NK-92 (cell line): ENCODE measurements around the gene ITGB1BP1.

Source experiments
- DNase-seq: peaks from one replicate; lab custom pipeline; 2025; ENCODE audit not compliant: unreplicated experiment; lab: John Stamatoyannopoulos, UW

The ITGB1BP1 gene

GRCh38 chr2:9428965-9429577 lies 5.7 kb upstream of the ITGB1BP1 start:
- no peak for DNase-seq

DNA sequence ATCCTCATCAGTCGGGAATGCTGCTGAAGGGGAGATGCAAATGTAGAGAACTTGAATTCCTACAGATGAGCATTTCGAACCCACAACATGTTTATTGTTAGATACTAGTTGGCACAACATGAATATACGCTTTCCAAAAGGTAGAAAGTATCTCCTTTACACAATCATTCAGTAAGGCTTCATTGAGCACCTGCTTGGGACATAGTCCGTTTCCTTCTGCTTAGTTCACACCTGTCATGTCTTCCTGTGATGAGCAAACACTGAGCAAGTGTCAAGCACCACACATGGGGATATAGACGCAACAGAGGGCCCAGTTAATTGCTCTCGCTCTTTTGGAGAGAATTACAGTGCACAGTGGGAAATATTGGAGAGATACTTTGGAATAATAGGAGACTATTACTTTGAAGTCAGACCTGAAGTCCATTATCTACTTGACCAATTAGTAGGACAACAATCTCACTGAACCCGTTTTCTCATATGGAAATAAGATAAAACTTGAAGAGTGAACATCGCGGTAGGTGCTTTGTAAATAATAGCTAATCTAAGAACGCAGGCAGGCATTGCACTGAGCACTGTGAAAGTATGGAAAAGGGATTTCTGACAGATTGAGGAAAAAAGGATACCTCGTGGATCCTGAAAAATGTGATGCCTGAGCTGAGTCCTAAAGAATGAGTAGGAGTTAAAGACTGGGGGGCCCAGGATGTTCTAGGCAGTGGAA lies 1.3 kb upstream of the ITGB1BP1 start:
- DNase-seq, result no peak

GRCh38 chr2:9423922-9424272 lies 569 bp upstream of the ITGB1BP1 start:
- no peak for DNase-seq

- no peak for DNase-seq
These were observed 818 bp downstream of the ITGB1BP1 start for GRCh38 chr2:9422321-9423099.

GRCh38 chr2:9420495-9420894 lies 2.8 kb downstream of the ITGB1BP1 start:
- DNase-seq, result no peak

DNA sequence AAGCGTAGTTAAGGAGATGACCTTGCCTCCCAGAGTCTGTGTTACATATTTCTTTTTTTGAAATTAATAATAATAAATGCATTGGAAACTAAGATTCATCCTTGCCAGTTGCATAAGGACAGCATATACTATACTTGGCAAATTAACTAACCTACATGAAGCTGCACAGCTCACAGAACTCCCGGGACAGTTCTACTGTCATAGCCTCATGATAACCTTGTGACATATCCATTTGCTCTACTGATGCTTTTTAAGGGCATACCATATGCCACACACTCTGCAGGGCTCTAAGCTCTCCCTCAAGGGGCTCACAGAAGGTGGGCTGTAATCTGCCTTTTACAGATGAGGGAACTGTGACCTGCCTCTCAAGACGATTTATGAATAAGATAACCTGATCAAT lies 3.8 kb downstream of the ITGB1BP1 start:
- no peak for DNase-seq

GRCh38 chr2:9418746-9419145 lies 4.6 kb downstream of the ITGB1BP1 start:
- no peak for DNase-seq

DNA sequence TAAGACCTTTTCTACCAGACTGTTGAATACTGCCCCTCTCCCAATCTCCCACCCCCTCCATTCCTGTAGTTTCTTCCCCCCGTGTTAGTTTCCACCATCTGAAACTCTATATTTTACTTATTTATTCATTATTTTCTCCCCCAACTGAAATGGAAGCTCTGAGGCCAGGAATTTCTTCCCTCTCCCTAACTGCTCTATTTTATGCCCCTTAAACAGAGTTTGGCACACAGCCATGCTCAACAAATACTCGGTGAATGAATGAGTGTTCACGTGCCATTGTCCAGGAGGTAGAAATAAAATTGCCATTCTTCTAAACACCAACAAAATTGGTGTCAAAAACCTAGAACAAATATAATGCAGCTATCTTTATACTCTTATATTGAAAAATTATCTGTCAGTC lies 5.6 kb downstream of the ITGB1BP1 start:
- DNase-seq, result no peak

DNA sequence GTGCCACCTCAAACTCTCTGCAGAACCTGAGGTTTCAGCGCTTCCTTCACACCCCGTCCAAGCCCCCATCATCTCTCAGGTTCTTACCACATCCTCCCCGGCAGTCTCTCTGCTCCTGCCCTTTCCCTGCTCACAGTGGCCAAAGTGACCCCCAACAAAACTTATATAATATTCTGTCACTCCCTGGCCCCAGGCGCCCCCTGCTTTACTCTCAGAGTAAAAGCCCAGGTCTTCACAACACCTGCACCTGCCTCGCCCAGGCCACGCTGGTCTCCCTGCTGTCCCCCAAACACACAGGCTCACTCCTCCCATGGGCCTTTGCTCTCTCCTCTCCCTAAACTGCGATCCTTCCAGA lies 6.4 kb downstream of the ITGB1BP1 start:
- no peak for DNase-seq

DNA sequence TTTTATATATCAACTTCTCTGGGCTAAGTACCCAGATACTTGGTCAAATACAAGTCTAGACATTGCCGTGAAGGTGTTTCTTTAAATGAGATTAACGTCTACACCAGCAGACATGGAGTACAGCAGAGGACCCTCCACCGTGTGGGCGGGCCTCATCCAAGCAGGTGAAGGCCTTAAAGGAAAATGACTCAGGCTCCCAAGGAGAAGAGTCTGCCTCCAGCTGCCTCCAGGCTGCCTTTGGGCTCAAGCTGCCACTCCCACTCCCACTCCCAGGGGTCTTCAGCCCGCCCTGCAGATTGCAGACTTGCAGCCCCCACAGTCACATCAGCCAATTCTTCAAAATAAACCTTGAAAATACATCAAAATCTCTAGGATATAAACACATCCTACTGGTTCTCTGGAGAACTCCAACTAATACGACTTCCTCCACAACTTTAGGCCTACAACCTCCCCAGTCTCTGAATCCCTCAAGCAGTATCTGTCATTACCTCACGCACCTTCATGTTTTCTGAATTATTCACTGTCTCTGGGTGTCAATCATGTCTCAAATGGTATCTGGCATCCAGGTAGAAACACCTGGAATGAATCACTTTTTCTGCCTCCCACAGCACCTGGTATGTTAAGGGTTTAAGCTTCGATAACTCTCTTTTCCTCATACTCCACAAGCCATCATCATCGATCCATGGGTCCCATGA lies 6.9 kb downstream of the ITGB1BP1 start:
- DNase-seq, result no peak

DNA sequence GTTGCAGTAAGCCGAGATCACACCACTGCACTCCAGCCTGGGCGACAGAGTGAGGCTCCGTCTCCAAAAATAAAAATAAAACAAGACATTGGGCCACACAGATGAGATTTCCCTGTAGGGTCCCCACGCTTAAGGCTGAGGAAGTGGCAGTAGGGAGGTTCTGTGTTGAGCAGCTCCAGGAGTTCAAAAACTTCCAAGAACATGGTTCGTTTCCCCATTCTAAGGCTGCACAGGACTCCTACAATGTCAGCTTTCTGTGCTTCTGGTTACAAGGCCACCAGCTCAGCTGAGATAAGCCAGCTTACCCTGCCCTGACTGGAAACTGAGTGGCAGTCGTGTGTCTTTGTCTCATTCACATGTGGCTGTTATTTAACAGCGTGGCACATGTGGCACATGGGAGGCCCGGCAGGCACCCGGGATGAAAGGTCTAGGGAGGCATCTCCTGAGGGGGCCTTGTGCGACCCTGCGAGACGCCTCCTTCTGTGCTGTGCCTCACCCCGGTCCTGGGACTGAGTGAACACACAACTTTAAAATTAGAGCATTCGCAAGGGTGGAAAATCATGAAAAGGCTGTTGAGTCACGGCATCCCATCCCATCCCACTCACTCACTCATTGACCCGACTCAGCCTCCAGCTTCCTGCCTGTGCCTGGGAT lies 7.7 kb downstream of the ITGB1BP1 start:
- DNase-seq, result no peak

- no peak for DNase-seq
These were observed 10.5 kb downstream of the ITGB1BP1 start for GRCh38 chr2:9412781-9413180.

DNA sequence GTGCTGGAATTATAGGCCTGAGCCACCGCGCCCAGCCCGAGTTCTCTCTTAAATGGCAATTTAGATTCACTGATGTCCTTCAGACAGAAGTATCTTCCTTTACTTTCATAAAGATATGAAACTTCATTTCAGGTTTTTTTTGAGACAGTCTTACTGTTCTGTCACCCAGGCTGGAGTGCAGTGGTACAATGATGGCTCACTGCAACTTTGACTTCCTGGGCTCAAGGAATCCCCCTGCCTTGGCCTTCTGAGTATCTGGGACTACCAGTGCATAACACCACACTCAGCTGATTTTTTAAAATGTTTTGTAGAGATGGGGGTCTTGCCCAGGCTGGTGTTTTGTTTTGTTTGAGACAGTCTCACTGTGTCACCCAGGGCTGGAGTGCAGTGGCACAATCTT lies 13.2 kb downstream of the ITGB1BP1 start:
- no peak for DNase-seq

- no peak for DNase-seq
These were observed 14.6 kb downstream of the ITGB1BP1 start for GRCh38 chr2:9408641-9409151.

- no peak for DNase-seq
These were observed 15.9 kb downstream of the ITGB1BP1 start for GRCh38 chr2:9407363-9407811.

GRCh38 chr2:9406529-9407362 lies 16.6 kb downstream of the ITGB1BP1 start:
- DNase-seq, result no peak

DNA sequence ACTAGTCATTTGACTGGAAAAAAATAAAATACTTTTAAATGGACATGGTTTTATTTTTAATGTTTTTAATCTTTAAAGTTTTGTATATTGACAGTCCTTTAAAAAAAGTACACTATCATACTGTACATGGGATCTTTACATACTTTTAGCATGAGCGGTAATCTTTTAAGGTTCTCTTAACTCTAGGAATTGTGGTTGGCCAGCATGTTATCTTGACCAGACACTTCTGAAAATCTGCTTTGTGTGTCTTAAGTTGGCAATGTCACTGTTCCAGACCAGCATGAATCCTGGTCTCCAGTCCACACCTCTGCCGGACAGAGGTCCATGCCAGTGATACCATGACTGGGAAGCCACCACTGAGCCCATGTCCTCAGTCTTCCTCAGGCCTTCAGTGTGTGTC lies 17.7 kb downstream of the ITGB1BP1 start:
- no peak for DNase-seq

DNA sequence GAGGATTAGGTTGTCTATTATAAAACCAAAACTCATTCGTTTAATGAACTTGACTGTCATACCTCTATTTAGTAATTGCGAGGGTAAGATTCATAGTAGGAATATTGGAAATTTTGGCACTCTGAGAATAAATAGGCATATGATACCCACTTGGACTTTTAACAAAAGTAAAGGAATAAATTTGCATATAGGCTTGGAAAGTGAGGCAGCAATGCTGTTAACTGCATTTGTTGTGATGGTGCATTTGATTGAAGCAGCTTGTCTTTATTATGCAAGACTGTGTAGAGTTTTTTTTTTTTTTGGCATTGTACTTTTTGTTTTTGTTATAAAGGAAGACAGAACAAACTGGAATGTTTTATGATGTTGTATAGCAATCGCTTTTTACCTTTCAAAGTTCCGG lies 18.9 kb downstream of the ITGB1BP1 start:
- no peak for DNase-seq

DNA sequence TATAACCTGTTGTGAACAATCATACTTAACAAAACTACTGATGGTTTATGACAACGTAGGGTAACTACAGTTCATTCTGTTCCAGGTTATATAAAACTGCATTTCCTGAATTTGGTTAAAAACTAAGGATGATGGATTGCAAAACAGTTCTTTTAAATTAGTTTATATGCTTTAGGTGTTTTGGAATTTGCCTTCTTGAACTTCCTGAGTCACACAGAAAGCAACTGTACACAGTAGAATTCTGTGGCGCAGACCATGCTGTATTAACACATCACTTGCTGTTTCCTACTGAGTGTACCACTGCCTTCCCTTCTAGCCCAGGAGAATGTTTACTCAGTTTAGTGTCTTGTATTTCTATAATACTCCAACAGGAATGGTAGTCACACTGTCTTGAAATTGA lies 19.4 kb downstream of the ITGB1BP1 start:
- DNase-seq, result no peak
